ENCODE measurements around the gene GRID1. TPM values are rescaled to one million over a fixed set of nuclear protein-coding genes. Genes with fewer than 3 reads are reported as not detected.

GRID1 gene
- total RNA-seq, 4 donors from 2014 or later = 17.2 to 28.1 (median 23.6) TPM

- no peak for TF ChIP-seq POLR2A (IDR thresholded peaks at IDR 0.05)
- TF ChIP-seq, protein P1, sequence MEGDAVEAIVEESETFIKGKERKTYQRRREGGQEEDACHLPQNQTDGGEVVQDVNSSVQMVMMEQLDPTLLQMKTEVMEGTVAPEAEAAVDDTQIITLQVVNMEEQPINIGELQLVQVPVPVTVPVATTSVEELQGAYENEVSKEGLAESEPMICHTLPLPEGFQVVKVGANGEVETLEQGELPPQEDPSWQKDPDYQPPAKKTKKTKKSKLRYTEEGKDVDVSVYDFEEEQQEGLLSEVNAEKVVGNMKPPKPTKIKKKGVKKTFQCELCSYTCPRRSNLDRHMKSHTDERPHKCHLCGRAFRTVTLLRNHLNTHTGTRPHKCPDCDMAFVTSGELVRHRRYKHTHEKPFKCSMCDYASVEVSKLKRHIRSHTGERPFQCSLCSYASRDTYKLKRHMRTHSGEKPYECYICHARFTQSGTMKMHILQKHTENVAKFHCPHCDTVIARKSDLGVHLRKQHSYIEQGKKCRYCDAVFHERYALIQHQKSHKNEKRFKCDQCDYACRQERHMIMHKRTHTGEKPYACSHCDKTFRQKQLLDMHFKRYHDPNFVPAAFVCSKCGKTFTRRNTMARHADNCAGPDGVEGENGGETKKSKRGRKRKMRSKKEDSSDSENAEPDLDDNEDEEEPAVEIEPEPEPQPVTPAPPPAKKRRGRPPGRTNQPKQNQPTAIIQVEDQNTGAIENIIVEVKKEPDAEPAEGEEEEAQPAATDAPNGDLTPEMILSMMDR (IDR thresholded peaks at IDR 0.05) = no peak
- H3K27me3 ChIP-seq = no peaks in the 10 kb centered on the region
- H3K36me3 ChIP-seq = no peaks in the 10 kb centered on the region
- 80 to 85% methylated on average over 5 of the region's 5 CpGs for WGBS, 2 donors
- no peak overlapping the region for H3K4me3 ChIP-seq (replicated peaks in 1 of 3)
- H3K9me3 ChIP-seq = no peaks in the 10 kb centered on the region
- DNase-seq = no peak
- intact Hi-C loops (cut with DNase I) = no loop called here
- no peak overlapping the region for H3K27ac ChIP-seq
- peaks cover 7 to 10% of the 10 kb centered on the region in 2 donors for H3K4me1 ChIP-seq
Measured at GRCh38 chr10:85600026-85600743, 766.4 kb downstream of the GRID1 start.

- TF ChIP-seq POLR2A (IDR thresholded peaks at IDR 0.05) = no peak
- TF ChIP-seq, protein P1 (IDR thresholded peaks at IDR 0.05) = no peak
- Histone ChIP-seq H3K27me3 (no peaks in the 10 kb centered on the region), H3K4me3 (replicated peaks in 1 of 3) (no peak overlapping the region), H3K36me3 (no peaks in the 10 kb centered on the region), H3K27ac (peak overlapping the region in 1 of 3 donors; percentile 24), H3K4me1 (peaks cover 7 to 10% of the 10 kb centered on the region in 2 donors), H3K9me3 (no peaks in the 10 kb centered on the region)
- DNase-seq = peak; percentile 31 to 54
- intact Hi-C loops (cut with DNase I) = no loop called here
- 55 to 71% methylated on average over 2 of the region's 2 CpGs for WGBS, 2 donors
Measured at GRCh38 chr10:85599081-85599480, 767.5 kb downstream of the GRID1 start.

DNA sequence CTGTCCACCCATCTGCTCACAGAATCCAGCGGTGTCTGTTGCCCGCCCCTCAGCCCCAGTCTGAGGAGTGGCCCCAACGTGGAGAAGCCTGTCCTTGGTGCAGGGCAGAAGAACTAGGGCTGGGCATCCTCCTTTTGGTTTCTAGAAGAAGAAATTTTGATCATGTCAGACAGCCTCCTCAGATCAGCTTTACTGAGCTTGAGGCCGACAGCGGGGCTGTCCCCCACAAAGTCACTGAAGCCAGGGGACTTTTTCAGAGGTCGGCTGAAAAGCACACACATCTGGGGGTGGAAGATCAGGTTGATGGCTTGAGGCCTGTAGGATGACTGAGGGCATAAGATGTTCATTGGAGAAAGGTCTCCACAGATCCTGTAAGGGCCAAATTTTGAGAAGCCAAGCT is 767.9 kb downstream of the GRID1 start:
- TF ChIP-seq POLR2A (IDR thresholded peaks at IDR 0.05) = no peak
- TF ChIP-seq, protein P1 (IDR thresholded peaks at IDR 0.05) = no peak
- H3K4me3 ChIP-seq (replicated peaks in 1 of 3) = no peak overlapping the region
- WGBS, 2 donors = 77 to 91% methylated on average over 4 to 6 of the region's 6 CpGs
- H3K4me1 ChIP-seq = peaks cover 7 to 10% of the 10 kb centered on the region in 2 donors
- H3K27me3 ChIP-seq = no peaks in the 10 kb centered on the region
- H3K9me3 ChIP-seq = no peaks in the 10 kb centered on the region
- no peak for DNase-seq
- H3K27ac ChIP-seq = no peak overlapping the region
- intact Hi-C loops (cut with DNase I) = no loop called here
- no peaks in the 10 kb centered on the region for H3K36me3 ChIP-seq

- TF ChIP-seq, protein P1 (IDR thresholded peaks at IDR 0.05) = no peak
- no peak for TF ChIP-seq POLR2A (IDR thresholded peaks at IDR 0.05)
- Histone ChIP-seq H3K4me1 (peaks cover 7 to 10% of the 10 kb centered on the region in 2 donors), H3K4me3 (replicated peaks in 1 of 3) (no peak overlapping the region), H3K27ac (no peak overlapping the region), H3K27me3 (no peaks in the 10 kb centered on the region), H3K9me3 (no peaks in the 10 kb centered on the region), H3K36me3 (no peaks in the 10 kb centered on the region)
- DNase-seq = peak in 1 of 2 donors; percentile 6
- WGBS, 2 donors = 82 to 90% methylated on average over 5 of the region's 5 CpGs
- intact Hi-C loops (cut with DNase I) = no loop called here
Measured at GRCh38 chr10:85597006-85597405, 769.6 kb downstream of the GRID1 start.

GRCh38 chr10:85596389-85596788 is 770.2 kb downstream of the GRID1 start:
- DNase-seq = no peak
- H3K4me1 ChIP-seq = peaks cover 7 to 10% of the 10 kb centered on the region in 2 donors

More at GRCh38 chr10:85596389-85596788, 770.2 kb downstream of the GRID1 start:
- H3K36me3 ChIP-seq = no peaks in the 10 kb centered on the region
- no peak overlapping the region for H3K27ac ChIP-seq
- H3K9me3 ChIP-seq = no peaks in the 10 kb centered on the region
- H3K27me3 ChIP-seq = no peaks in the 10 kb centered on the region
- H3K4me3 ChIP-seq (replicated peaks in 1 of 3) = no peak overlapping the region
- intact Hi-C loops (cut with DNase I) = no loop called here
- TF ChIP-seq, protein P1 (IDR thresholded peaks at IDR 0.05) = no peak
- 86 to 87% methylated on average over 1 to 2 of the region's 2 CpGs for WGBS, 2 donors

All from thyroid gland (tissue), 4 donors.